ENCODE results near the gene BMAL2. TPM values are rescaled to one million over a fixed set of nuclear protein-coding genes. Genes with fewer than 3 reads are reported as not detected.

Gene BMAL2
- total RNA-seq, 2 donors from 2014 or later: 2.0 to 2.5 TPM

GRCh38 chr12:27297566-27297965 lies 35.1 kb upstream of the BMAL2 start:
- H3K4me3 ChIP-seq: no peak overlapping the region
- H3K4me1 ChIP-seq (replicated peaks): no peaks in the 10 kb centered on the region
- H3K27ac ChIP-seq: no peak overlapping the region
- H3K27me3 ChIP-seq (replicated peaks; ENCODE audit: insufficient read depth): no peaks in the 10 kb centered on the region
- intact Hi-C loops (cut with DNase I): no loop called here
- no peaks in the 10 kb centered on the region for H3K9me3 ChIP-seq
- H3K36me3 ChIP-seq: no peaks in the 10 kb centered on the region
- WGBS: 78% methylated on average over 4 of the region's 4 CpGs
- TF ChIP-seq POLR2A (IDR thresholded peaks at IDR 0.05) (no peak), CTCF (IDR thresholded peaks at IDR 0.05) (no peak), POLR2AphosphoS5 (IDR thresholded peaks at IDR 0.05) (no peak)
- DNase-seq (ENCODE audit: low spot score): no peak

- 90% methylated on average over 1 of the region's 1 CpG for WGBS
- intact Hi-C loops (cut with DNase I): no loop called here
- H3K9me3 ChIP-seq: no peaks in the 10 kb centered on the region
These were observed 33.5 kb upstream of the BMAL2 start for GRCh38 chr12:27299102-27299501.

GRCh38 chr12:27300226-27300625 lies 32.4 kb upstream of the BMAL2 start:
- TF ChIP-seq POLR2A (IDR thresholded peaks at IDR 0.05) (no peak), POLR2AphosphoS5 (IDR thresholded peaks at IDR 0.05) (no peak), CTCF (IDR thresholded peaks at IDR 0.05) (no peak)
- Histone ChIP-seq H3K27me3 (replicated peaks; ENCODE audit: insufficient read depth) (no peaks in the 10 kb centered on the region), H3K9me3 (no peaks in the 10 kb centered on the region), H3K27ac (no peak overlapping the region), H3K4me3 (no peak overlapping the region), H3K36me3 (no peaks in the 10 kb centered on the region), H3K4me1 (replicated peaks) (no peaks in the 10 kb centered on the region)
- intact Hi-C loops (cut with DNase I): no loop called here
- no peak for DNase-seq (ENCODE audit: low spot score)

More at GRCh38 chr12:27299102-27299501, 33.5 kb upstream of the BMAL2 start:
- no peak for DNase-seq (ENCODE audit: low spot score)
- no peak overlapping the region for H3K4me3 ChIP-seq
- H3K4me1 ChIP-seq (replicated peaks): no peaks in the 10 kb centered on the region
- H3K36me3 ChIP-seq: no peaks in the 10 kb centered on the region
- no peak overlapping the region for H3K27ac ChIP-seq
- no peak for TF ChIP-seq POLR2AphosphoS5 (IDR thresholded peaks at IDR 0.05)
- TF ChIP-seq CTCF (IDR thresholded peaks at IDR 0.05): no peak
- H3K27me3 ChIP-seq (replicated peaks; ENCODE audit: insufficient read depth): no peaks in the 10 kb centered on the region

GRCh38 chr12:27303139-27304111 lies 29.2 kb upstream of the BMAL2 start:
- intact Hi-C loops (cut with DNase I): no loop called here
- 56% methylated on average over 3 of the region's 3 CpGs for WGBS
- no peaks in the 10 kb centered on the region for H3K4me1 ChIP-seq (replicated peaks)

More at GRCh38 chr12:27303139-27304111, 29.2 kb upstream of the BMAL2 start:
- H3K27me3 ChIP-seq (replicated peaks; ENCODE audit: insufficient read depth): no peaks in the 10 kb centered on the region
- H3K4me3 ChIP-seq: no peak overlapping the region
- H3K9me3 ChIP-seq: no peaks in the 10 kb centered on the region
- DNase-seq (ENCODE audit: low spot score): no peak
- TF ChIP-seq CTCF (IDR thresholded peaks at IDR 0.05): no peak
- TF ChIP-seq POLR2A (IDR thresholded peaks at IDR 0.05): no peak
- no peak for TF ChIP-seq POLR2AphosphoS5 (IDR thresholded peaks at IDR 0.05)
- H3K27ac ChIP-seq: no peak overlapping the region
- H3K36me3 ChIP-seq: no peaks in the 10 kb centered on the region
